Endothelial cell (in vitro differentiated cells): ENCODE results near the gene LRP1B. TPM values are rescaled to one million over a fixed set of nuclear protein-coding genes. Genes with fewer than 3 reads are reported as not detected.

Experiments
- DNase-seq: peaks from one replicate; pipeline ENCODE4 v3.0.0; 2021; ENCODE audit warnings: low spot score
- H3K27ac Mint-ChIP-seq: one replicate; pipeline ENCODE4 v1.8.0; 2021; ENCODE audit warnings: mixed read lengths, inconsistent platforms; ENCODE audit not compliant: unreplicated experiment
- H3K27me3 Mint-ChIP-seq: one replicate; pipeline ENCODE4 v1.8.0; 2021; ENCODE audit warnings: mild to moderate bottlenecking, moderate library complexity, mixed read lengths, inconsistent platforms; ENCODE audit not compliant: unreplicated experiment
- H3K36me3 Mint-ChIP-seq: one replicate; pipeline ENCODE4 v1.8.0; 2021; ENCODE audit warnings: mild to moderate bottlenecking, low read depth, mixed read lengths, inconsistent platforms; ENCODE audit not compliant: unreplicated experiment
- H3K4me1 Mint-ChIP-seq: one replicate; pipeline ENCODE4 v1.8.0; 2021; ENCODE audit warnings: mild to moderate bottlenecking, mixed read lengths, inconsistent platforms; ENCODE audit not compliant: unreplicated experiment
- H3K4me3 Mint-ChIP-seq: one replicate; pipeline ENCODE4 v1.8.0; 2021; ENCODE audit warnings: mild to moderate bottlenecking, mixed read lengths, inconsistent platforms; ENCODE audit not compliant: unreplicated experiment
- H3K9me3 Mint-ChIP-seq: one replicate; pipeline ENCODE4 v1.8.0; 2021; ENCODE audit warnings: mixed read lengths, inconsistent platforms; ENCODE audit not compliant: unreplicated experiment
- total RNA-seq: library from RNA; stranded (reverse); fragmentation: NEBNext Ultra II Directional; extraction: Animal tissue kit (Norgen Biotek cat#: 25700); gene quantifications from one replicate; pipeline ENCODE4 v1.2.1, GENCODE V29; 2021; ENCODE audit not compliant: unreplicated experiment
- TF ChIP-seq, protein P1 (sequence below): fragments of 200-600 bp; sonication (generic); IDR thresholded peaks from one replicate; pipeline ENCODE4 v1.5.0; 2021; ENCODE audit warnings: antibody characterized with exemption; ENCODE audit not compliant: unreplicated experiment

LRP1B gene
- total RNA-seq, 1 donor from 2014 or later, result 1.4 TPM

DNA sequence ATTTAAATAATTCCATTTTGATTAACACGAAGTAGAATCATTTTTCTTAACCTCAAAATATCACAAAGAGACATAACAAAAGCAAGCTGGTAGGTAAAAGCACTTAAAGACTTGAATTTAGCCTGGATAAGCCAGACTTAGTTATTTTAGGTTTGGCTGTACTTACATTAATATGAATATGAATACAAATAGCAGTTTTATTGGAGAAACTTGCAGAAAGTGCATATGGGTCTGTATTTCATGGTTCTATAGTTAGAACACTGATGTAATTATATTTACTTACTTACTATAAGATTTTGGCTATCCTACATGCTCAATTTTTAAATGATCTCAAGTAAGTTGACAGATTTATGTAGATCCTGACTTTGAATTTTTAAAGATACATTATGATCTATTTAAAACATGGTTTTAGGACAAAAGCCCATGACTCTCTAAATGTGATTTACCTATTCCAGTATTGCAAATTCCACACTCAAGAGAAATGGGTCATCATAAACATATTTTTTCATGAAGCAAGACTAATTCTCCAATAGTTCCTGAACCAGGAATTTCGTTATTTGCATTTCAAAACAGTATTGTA, 1775.2 kb downstream of the LRP1B start:
- no peak for DNase-seq
- Mint-ChIP-seq H3K4me3 (no peak overlapping the region), H3K36me3 (no peaks in the 10 kb centered on the region), H3K27ac (no peak overlapping the region), H3K27me3 (no peaks in the 10 kb centered on the region), H3K4me1 (no peaks in the 10 kb centered on the region), H3K9me3 (no peaks in the 10 kb centered on the region)
- TF ChIP-seq, protein P1, sequence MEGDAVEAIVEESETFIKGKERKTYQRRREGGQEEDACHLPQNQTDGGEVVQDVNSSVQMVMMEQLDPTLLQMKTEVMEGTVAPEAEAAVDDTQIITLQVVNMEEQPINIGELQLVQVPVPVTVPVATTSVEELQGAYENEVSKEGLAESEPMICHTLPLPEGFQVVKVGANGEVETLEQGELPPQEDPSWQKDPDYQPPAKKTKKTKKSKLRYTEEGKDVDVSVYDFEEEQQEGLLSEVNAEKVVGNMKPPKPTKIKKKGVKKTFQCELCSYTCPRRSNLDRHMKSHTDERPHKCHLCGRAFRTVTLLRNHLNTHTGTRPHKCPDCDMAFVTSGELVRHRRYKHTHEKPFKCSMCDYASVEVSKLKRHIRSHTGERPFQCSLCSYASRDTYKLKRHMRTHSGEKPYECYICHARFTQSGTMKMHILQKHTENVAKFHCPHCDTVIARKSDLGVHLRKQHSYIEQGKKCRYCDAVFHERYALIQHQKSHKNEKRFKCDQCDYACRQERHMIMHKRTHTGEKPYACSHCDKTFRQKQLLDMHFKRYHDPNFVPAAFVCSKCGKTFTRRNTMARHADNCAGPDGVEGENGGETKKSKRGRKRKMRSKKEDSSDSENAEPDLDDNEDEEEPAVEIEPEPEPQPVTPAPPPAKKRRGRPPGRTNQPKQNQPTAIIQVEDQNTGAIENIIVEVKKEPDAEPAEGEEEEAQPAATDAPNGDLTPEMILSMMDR, result no peak

DNA sequence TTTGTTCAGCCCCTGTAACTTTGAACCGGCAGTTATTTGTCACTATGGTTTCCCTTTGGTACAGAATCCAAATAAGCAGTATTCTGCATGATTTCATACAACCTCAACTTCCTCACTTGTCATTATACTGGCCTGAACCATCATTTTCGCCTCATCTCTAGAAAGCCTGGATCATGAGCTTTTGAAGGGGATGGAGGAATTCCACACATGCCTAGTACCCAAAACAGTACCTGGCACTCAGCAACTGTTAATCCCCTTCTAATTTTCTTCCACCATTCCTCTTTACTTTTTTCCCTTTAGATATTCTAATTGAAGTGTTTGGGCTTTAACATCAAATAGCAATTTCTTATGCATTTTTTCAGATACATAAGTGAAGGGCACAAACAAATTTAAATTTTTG, 1776.3 kb downstream of the LRP1B start:
- no peak for DNase-seq
- H3K36me3 Mint-ChIP-seq, result no peaks in the 10 kb centered on the region
- H3K4me3 Mint-ChIP-seq, result no peak overlapping the region
- no peaks in the 10 kb centered on the region for H3K27me3 Mint-ChIP-seq
- TF ChIP-seq, protein P1, result no peak
- no peak overlapping the region for H3K27ac Mint-ChIP-seq
- no peaks in the 10 kb centered on the region for H3K9me3 Mint-ChIP-seq
- H3K4me1 Mint-ChIP-seq, result no peaks in the 10 kb centered on the region

DNA sequence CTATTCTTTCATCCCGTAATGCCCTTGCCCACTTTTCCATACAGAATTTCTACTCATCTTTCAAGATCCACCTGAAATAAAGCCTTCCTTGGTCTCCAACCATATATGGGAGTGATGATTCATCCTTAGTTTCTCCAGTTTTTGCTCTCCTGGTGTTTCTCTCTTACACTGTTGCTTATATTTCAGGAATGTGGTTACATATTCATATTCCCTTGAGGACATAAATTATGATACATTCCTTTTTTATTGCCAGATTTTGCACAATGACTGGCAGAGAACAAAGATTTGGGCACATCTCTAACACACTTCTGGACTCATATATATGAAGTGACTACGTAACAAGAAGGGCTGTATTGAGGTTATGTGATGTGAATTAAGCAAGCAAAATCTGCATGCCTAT, 1777.3 kb downstream of the LRP1B start:
- no peak overlapping the region for H3K4me3 Mint-ChIP-seq
- H3K36me3 Mint-ChIP-seq, result no peaks in the 10 kb centered on the region
- no peaks in the 10 kb centered on the region for H3K4me1 Mint-ChIP-seq
- TF ChIP-seq, protein P1, result no peak
- H3K27me3 Mint-ChIP-seq, result no peaks in the 10 kb centered on the region
- no peak for DNase-seq
- no peaks in the 10 kb centered on the region for H3K9me3 Mint-ChIP-seq
- no peak overlapping the region for H3K27ac Mint-ChIP-seq

DNA sequence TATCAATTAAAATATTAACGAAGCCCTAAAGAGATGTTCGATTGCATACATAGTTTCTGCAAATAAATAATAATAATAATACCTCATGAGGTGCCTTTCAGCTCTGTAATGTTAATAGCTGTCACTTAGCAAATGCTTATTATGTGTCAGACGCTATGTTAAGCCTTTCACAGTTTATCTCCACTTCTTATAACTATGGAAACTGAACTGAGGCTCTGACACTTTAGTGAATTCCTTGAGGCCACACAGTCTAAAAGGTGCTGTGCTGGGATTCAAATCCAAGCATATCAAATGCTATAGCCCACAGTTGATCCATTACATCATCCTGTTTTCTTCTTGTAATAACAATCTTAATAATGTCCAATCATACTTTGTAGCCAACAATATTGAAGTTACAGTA, 1779.1 kb downstream of the LRP1B start:
- Mint-ChIP-seq H3K27me3 (no peaks in the 10 kb centered on the region), H3K27ac (no peak overlapping the region), H3K4me3 (no peak overlapping the region), H3K36me3 (no peaks in the 10 kb centered on the region), H3K4me1 (no peaks in the 10 kb centered on the region), H3K9me3 (no peaks in the 10 kb centered on the region)
- TF ChIP-seq, protein P1, result no peak
- DNase-seq, result no peak

DNA sequence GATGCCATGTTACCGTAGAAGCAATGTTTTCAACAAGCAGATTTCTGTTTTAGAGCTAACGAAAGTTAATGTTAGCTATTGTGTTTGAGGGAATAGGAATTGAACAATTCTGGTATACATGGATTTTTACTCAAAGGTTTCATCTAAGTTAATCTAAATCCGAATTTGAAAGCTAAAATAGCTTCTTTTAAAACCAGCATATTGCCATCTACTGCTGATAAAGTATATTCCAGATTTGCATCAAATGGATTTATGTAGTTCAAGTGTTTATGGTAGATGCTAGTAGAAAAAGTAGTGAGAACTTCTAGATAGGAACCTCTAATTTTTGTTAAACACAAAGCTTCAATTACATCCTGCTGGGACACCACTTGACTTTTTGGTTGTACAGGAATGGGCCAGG, 1781.1 kb downstream of the LRP1B start:
- no peaks in the 10 kb centered on the region for H3K9me3 Mint-ChIP-seq
- no peaks in the 10 kb centered on the region for H3K4me1 Mint-ChIP-seq
- no peak for DNase-seq
- no peaks in the 10 kb centered on the region for H3K27me3 Mint-ChIP-seq
- no peaks in the 10 kb centered on the region for H3K36me3 Mint-ChIP-seq
- TF ChIP-seq, protein P1, result no peak
- no peak overlapping the region for H3K27ac Mint-ChIP-seq
- no peak overlapping the region for H3K4me3 Mint-ChIP-seq
